Activated CD4-positive, alpha-beta T cell treated with anti-CD3 and anti-CD28 coated beads, Interleukin-2, amount 50 U/mL, for 1 hour (primary cell): ENCODE data around the gene BNC2.
"Not testable (repeated sequence)": the region's sequence is repeated elsewhere in the genome, so short reads cannot be mapped to it uniquely, and the experiment has no call there.

Experiments
- DNase-seq: peaks from one replicate; pipeline ENCODE4 v3.0.0-alpha.2; 2020

BNC2 gene

DNA sequence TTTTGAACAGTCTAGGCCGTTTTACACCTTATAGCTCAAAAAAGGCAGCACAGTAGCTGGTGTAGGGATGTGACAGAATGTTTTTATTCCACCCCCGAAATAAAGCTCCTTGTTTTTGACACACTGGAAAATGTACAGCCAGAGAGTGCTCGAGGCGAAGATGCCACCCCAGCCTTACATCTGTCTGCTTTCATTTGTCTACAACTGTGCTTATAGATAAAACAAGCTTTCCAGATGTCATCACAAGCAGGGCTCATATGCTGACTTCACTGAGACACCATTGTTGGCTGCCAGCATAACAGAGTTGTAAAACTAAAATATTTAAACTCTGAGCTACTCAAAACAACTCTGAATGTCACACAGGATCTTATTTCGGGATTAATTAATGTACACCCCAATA, 386.3 kb downstream of the BNC2 start:
- DNase-seq: no peak

DNA sequence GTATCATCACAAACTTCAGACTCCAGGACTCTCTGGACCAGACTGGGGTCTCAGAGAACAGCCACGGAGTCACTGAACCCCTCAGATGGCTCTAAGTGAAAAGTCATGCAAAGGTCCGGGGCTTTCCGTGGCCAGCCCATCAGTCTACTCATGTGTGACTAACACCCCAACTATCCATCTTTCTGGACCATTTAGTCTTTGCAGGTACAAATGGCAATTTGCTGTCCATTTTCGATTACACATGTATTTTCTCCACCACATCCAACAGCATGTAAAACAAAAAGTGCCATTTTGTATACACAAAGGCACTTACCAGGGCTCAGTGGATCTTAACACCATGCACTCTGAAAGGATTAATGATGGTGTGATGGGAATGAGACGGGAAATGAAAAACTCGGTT, 387.7 kb downstream of the BNC2 start:
- no peak for DNase-seq

GRCh38 chr9:16480584-16480983, 389.9 kb downstream of the BNC2 start:
- DNase-seq: not testable (repeated sequence)

DNA sequence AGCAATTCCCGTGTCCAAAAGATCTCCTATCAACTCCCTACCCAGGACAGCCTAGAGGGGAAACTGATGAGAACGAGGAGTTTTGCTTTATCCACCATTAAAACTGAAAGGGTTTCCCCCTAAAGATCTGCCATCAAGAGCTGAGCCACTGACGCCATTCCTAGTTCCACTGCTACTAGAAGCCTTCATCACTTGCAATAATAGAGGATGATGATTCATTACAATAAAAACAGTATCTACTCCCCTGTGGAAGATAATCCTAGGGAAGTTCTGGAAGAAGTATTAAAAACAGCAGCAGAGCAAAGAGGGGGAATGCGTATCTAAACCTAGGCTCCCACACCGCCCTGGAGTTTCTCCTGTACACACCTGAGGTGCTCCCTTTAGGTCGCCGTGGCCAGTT, 394.5 kb downstream of the BNC2 start:
- no peak for DNase-seq

GRCh38 chr9:16475257-16475656, 395.2 kb downstream of the BNC2 start:
- DNase-seq: no peak

- DNase-seq: no peak
Observed at GRCh38 chr9:16469184-16469583, 401.3 kb downstream of the BNC2 start.

GRCh38 chr9:16461851-16462250, 408.6 kb downstream of the BNC2 start:
- no peak for DNase-seq

DNA sequence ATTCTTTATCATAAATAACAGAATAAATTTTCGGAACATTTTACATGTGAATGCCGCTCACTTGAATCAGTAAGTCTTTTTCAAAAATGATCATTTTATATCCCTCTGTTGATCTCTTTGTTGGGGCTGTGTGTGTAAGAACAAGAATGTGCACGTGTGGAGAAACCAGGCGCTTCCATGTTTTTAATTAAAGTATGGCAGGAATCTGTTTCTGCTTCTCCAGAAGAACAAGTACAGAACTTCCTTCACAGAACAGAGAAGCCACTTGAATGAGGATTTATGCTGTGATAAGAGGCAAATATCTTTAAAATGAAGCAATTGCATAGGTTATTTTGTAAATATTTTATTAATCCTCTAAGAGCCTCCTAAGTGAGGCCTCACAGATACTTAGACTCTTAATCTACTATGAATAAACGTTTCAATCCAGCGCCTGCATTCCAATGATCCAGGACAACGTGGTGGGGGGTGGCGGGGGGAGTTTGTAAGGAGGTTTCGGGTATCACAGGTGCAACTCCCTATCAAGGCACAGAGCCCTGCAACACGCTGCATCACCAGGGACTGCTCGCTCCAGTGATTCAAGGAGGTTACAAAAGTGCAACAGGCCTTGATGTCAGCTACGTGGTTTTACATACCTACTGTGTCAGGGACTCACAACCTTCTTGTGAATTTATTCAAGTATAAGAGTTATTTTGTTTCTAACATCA, 409.2 kb downstream of the BNC2 start:
- DNase-seq: no peak

DNA sequence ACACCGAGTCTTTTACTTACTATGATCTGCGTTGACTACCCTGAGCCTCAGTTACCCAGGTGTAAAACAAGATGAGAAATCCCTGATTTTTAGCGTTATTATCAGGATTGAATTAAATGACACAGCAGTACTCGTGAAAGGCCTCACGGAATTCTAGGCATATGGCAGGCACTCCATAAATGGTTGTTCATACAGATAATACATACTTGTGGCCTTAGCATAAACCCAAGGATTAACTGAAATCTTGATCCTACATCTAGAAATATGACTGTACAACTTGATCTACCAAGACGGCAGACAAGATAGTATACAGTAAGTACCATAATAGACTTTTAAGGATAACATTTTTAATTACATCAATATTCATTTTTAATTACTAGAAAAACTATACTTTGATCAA, 409.8 kb downstream of the BNC2 start:
- no peak for DNase-seq

GRCh38 chr9:16459421-16460148, 410.9 kb downstream of the BNC2 start:
- DNase-seq: no peak

DNA sequence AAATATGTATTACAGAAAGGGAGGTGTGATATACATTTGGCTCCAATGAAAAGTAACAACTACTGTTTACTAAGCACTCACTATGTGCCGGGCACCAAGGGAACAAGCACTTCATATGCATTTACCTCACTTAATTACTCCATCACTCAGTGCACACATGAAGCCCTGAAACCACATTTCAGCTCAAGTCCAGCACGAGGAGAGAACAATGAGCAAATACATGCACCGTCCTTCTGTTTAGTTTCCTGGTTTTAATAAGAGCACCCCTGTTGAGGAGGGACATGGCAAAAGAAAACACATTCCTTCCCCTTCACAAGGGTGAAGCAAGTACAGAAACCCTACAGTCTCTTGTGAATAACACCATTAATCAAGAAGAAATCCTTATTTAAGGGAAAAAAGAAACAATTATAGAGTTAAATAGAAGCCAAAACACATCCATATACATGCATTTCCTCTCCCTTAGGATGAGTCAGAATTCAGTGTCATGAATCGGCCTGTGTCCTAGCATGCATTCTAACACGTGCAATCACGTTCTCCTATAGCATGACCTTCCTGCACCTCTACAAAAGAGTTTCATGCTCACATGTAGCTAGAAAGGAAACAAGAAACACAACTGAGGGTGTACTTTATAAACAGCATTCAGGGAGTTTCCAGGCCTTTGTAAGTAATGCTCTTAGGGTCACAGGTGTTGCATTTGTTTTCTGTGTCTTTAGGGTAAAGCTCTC, 411.6 kb downstream of the BNC2 start:
- DNase-seq: no peak

DNA sequence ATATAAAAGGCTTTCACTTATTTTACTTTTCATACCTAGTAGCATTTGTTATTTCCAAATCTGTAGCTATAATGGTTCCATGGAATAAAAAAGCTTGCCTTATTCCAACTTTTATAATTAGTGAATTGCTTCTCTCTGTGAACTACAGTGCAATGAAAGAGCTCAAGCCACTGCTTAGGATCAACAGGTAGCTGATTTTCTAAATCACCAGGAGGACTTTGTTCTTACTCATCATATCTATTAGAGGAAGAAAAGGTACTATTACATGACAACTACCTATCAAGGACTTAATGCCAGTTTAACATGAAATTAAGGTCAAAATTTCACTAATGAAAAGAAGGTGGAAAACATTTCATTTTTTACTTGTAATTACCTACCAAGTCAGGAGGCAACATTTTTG, 414.6 kb downstream of the BNC2 start:
- no peak for DNase-seq

GRCh38 chr9:16453390-16453789, 417.1 kb downstream of the BNC2 start:
- DNase-seq: no peak

- DNase-seq: no peak
Observed at GRCh38 chr9:16450578-16450977, 419.9 kb downstream of the BNC2 start.

DNA sequence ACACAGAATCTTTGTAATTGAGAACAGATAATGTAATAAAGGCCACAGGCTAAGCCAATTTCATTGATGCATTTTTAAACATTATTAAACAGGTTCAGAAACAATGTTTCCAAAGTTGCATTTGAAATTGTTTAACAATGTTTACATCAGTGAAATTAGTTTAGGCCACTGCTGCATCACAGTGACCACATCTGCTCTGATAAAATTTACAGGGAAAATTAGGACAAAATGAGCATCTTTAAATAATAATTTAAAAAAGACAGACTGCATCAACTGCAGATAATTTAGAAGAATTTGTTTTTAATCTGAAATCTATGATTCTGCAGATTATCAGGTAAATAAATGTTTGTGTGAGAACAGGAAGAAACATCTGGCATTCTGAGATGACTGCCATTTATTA, 420.4 kb downstream of the BNC2 start:
- no peak for DNase-seq

- DNase-seq: no peak
Observed at GRCh38 chr9:16449076-16449730, 421.3 kb downstream of the BNC2 start.

GRCh38 chr9:16447946-16448345, 422.5 kb downstream of the BNC2 start:
- DNase-seq: no peak

DNA sequence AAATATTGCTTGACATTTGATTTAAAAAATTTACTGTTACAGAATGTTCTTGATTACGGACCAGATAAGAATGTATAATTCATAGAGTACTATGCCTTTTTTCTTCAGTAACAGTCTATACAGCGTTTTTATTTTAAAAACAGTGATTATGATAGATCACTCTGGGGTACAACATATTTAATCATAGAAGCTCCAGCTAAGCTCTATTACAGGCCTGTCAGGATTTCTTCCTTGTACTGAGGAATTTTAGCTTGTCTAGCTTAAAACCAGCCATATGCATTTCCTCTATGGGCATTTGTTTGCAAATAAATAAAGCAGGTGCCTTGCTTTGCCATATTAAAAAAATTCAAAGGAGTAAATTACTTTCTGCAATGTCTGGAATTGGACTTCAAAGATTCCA, 423.8 kb downstream of the BNC2 start:
- DNase-seq: no peak

DNA sequence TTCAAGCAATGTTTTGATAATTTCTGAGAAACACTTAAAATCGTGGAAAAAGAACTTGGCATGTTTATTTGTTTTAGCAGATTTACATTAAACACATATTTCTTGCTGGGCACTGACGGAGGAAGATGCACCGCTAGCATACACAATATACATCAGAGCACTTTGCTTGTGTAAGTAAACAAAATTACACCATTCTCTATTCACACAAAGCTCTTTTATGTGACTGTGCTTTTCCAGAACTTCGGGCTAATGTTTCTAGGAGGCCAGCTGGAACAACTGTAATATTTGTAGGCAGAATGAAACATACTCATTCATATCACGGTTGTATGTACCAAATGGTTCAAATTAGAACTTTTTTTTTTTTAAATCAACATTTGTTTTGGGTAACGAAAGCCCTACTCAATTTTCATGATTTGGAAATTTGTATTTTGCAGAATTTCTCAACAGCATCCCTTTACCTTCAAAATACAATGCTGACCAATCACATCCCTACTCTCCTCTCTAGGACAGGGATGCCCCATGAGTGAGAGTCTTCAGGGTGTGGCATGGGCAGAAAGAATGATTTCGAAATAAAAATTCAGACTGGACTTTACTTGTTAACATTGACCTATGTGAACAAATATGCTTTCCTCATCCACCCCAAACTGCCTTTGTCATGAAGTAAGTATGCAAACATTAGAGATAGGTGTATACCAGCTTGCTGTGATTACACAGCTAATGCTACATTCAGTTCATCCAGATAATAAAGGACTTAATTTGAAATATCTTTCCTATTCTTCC, 425.1 kb downstream of the BNC2 start:
- DNase-seq: no peak

DNA sequence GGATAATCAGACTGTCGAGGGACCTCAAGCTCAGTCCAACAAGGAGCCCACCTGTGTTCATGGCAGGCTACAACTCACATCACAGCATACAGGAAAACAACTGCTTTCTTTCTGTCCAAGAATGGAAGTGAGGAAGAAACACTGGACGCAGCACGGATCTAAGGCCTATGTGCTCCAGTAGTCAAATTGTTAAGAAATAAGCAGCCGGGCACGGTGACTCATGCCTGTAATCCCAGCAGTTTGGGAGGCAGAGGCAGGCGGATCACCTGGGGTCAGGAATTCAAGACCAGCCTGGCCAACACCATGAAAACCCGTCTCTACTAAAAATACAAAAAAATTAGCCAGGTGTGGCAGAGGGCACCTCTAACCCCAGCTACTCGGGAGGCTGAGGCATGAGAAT, 427.8 kb downstream of the BNC2 start:
- no peak for DNase-seq

- DNase-seq: no peak
Observed at GRCh38 chr9:16441791-16442190, 428.7 kb downstream of the BNC2 start.

DNA sequence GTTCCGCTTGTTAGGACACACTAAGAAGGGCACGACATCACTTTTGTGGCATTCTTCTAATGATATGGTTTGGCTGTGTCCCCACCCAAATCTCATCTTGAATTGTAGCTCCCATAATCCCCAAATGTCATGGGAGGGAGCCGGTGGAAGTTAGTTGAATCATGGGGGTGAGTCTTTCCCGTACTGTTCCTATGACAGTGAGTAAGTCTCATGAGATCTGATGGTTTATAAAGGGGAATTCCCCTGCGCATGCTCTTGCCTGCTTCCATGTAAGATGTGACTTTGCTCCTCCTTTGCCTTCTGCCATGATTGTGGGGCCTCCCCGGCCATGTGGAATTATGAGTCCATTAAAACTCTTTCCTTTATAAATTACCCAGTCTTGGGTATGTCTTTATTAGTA, 431.6 kb downstream of the BNC2 start:
- not testable (repeated sequence) for DNase-seq

- DNase-seq: no peak
Observed at GRCh38 chr9:16436545-16436944, 433.9 kb downstream of the BNC2 start.
